ENCODE results near the gene STK10. TPM values are rescaled to one million over a fixed set of nuclear protein-coding genes. Genes with fewer than 3 reads are reported as not detected.
A peak's percentile ranks its signal among the peaks of the same experiment; 100 is the strongest.

STK10 gene
- polyA plus RNA-seq, 2 of the 4 experiments (the other 2 are of a cell fraction): 4.3 to 13.1 TPM

- ChIA-PET POLR2A (interaction anchor here (0.8 kb wide), 1 partner anchor 13 kb away, joined by 3 read pairs; no protein-coding TSS in a partner anchor), CTCF (interaction anchor here (0.6 to 7.0 kb wide), 5 partner anchors 9 to 66 kb away, joined by 3 to 41 read pairs (median 4); partner anchors contain the start of gene STK10)
- TF ChIP-seq ZNF302 (CRISPR knock-in tag; IDR thresholded peaks at IDR 0.05) (no peak), TFCP2L1 (CRISPR knock-in tag; IDR thresholded peaks at IDR 0.05) (no peak), HDAC2 (IDR thresholded peaks at IDR 0.05) (no peak), NPAS2 (CRISPR knock-in tag; IDR thresholded peaks at IDR 0.05; ENCODE audit: borderline replicate concordance) (no peak), KDM1A (IDR thresholded peaks at IDR 0.05; ENCODE audit: low read depth) (no peak), CHD2 (IDR thresholded peaks at IDR 0.05; ENCODE audit: low read length, partially characterized antibody) (no peak), RARB (CRISPR knock-in tag; IDR thresholded peaks at IDR 0.05) (no peak), GATA3 (IDR thresholded peaks at IDR 0.05; ENCODE audit: borderline replicate concordance) (no peak), RFX5 (IDR thresholded peaks at IDR 0.05) (no peak), EHF (CRISPR knock-in tag; IDR thresholded peaks at IDR 0.05) (no peak), TP53 (CRISPR knock-in tag; IDR thresholded peaks at IDR 0.05) (no peak)
- no peak for FAIRE-seq
- 93% methylated on average over 11 of the region's 12 CpGs for WGBS (ENCODE audit: missing lambda C conversion rate)
- Histone ChIP-seq H3K27ac (no peak overlapping the region), H3K4me3 (no peak overlapping the region), H3K4me1 (no peaks in the 10 kb centered on the region), H3K9me3 (no peaks in the 10 kb centered on the region), H3K4me2 (no peak overlapping the region)
- ATAC-seq: no peak
- no peak for DNase-seq (ENCODE audit: low read depth in 1 of 2, low spot score in 1 of 2)
These were observed 14.4 kb downstream of the STK10 start for GRCh38 chr5:172173564-172174153.

- ChIA-PET CTCF (interaction anchor here (0.6 to 7.0 kb wide), 4 partner anchors 10 to 65 kb away, joined by 3 to 41 read pairs (median 4); partner anchors contain the start of gene STK10), POLR2A (interaction anchor here (0.8 kb wide), 1 partner anchor 13 kb away, joined by 3 read pairs; no protein-coding TSS in a partner anchor)
- Histone ChIP-seq H3K4me1 (no peaks in the 10 kb centered on the region), H3K9me3 (no peaks in the 10 kb centered on the region), H3K4me2 (no peak overlapping the region), H3K27ac (no peak overlapping the region), H3K4me3 (no peak overlapping the region)
- ATAC-seq: peak in 1 of 2 experiments; percentile 24; a peak in 2 of 6 replicates
- TF ChIP-seq ZNF302 (CRISPR knock-in tag; IDR thresholded peaks at IDR 0.05) (no peak), ELK1 (IDR thresholded peaks at IDR 0.05; ENCODE audit: low read depth, low read length) (no peak), MYC (IDR thresholded peaks at IDR 0.05; ENCODE audit: borderline replicate concordance, low read length) (no peak), KDM5A (IDR thresholded peaks at IDR 0.05) (no peak), CEBPB (IDR thresholded peaks at IDR 0.05) (no peak), HEYL (CRISPR knock-in tag; IDR thresholded peaks at IDR 0.05) (no peak), TFCP2L1 (CRISPR knock-in tag; IDR thresholded peaks at IDR 0.05) (no peak), CTCF (IDR thresholded peaks at IDR 0.05) (no peak), FOSB (CRISPR knock-in tag; IDR thresholded peaks at IDR 0.05) (no peak), POLR2A (IDR thresholded peaks at IDR 0.05; ENCODE audit: low read length) (no peak), RNF2 (IDR thresholded peaks at IDR 0.05; ENCODE audit: borderline replicate concordance, low read depth) (no peak), REST (IDR thresholded peaks at IDR 0.05) (no peak), CBX8 (IDR thresholded peaks at IDR 0.05) (no peak)
- no peak for FAIRE-seq
- 75% methylated on average over 12 of the region's 12 CpGs for WGBS (ENCODE audit: missing lambda C conversion rate)
- DNase-seq (ENCODE audit: low read depth in 1 of 2, low spot score in 1 of 2): no peak
These were observed 15.0 kb downstream of the STK10 start for GRCh38 chr5:172172912-172173563.
